GM18526 (cell line): ENCODE measurements around the gene EFNA2.

Experiments
- POLR2A ChIP-seq: IDR thresholded peaks from 3 replicates; pipeline ENCODE4 v1.6.1; 2011; ENCODE audit not compliant: insufficient read length; ENCODE audit errors: extremely low read depth

The EFNA2 gene

DNA sequence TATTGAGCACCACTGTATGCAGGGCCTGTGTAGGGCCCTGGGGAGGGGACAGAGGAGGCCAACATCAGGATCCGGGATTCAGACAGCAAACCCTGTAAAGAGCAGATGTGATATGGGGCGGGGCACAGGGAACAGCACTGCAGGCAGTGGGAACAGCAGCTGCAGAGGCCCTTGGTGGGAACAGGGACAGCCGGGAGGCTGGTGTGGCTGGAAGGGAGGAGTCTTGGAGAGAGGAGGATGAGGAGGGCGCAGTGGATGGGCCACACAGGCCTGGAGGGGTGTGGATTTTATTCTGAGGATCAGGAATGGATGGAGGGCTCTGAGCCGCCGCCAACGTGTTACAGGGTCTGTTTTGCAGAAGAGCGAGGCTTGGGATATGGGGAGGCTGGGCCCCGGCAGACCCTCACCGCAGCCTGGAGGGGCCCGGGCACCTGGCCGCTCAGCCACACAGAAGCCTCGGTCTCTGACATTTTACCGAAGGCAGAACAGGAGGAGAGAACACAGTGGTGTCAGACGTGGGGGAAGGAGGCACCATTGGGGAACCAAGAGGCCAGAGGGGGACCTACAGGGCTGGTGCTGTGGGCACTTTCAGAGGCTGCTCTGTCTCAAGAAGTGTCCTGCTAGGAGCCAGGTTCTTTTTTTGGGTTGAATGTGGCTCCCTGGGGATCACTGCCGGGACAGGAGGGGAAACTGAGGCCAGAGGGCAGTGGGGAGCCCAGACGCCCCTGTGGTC is 6.9 kb downstream of the EFNA2 start:
- no peak for TF ChIP-seq POLR2A

DNA sequence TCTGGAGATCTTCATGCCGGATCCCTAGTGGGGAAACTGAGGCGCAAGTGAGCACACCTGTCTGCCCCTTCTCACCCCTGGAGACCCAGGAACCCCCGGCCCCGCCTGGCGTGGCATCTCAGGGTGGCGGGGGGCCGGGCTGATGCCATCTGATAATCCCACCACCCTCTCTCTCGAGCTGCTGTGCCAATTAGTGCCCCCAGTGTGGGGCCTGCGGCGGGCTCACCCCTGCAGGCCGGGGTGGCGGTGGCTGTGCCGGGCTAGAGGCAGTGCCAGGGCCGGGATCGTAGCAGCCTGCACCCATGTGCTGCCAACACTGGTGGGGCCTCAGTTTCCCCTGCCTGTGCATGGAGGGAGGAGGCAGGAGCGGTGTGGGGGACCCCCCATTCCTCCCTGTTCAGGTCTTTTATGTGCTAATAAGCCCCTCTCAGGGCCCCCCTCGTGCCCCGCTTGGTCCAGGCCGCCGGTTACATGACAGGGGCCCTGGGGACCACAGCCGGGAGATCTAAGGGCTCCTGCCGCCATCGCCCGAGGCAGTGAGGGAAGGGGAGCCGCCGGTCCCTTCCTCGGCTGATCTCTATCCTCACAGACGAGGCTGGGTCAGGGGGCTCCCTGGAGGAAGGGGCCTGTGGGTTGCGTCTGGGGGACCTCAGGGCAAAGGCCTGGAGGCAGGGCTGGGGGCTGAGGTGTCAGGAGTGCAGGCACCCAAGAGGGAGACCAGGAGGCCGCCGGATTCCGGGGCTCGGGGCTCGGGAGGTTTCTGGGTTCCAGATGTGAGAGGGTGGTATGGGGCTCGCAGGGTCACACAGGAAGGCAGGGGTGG is 8.3 kb downstream of the EFNA2 start:
- no peak for TF ChIP-seq POLR2A

DNA sequence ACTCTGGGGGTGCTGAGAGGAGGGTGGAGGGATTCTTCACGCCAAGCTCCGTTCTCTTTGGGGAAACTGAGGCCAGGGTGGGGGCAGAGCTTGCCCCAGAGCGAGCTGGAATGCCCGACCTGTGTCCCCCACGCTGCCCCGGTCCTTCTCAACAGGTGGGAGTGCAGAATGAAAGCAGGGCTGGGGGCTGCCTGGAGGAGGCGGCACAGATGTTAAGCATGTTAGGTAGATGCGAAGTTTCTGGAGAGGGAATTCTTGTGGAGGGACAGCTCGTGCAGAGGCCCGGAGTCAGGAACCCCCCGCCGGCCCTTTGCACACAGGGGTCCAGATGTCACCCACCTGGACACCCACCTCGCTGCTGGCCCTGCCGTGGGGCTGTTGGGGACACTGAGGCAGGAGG is 9.0 kb downstream of the EFNA2 start:
- no peak for TF ChIP-seq POLR2A

DNA sequence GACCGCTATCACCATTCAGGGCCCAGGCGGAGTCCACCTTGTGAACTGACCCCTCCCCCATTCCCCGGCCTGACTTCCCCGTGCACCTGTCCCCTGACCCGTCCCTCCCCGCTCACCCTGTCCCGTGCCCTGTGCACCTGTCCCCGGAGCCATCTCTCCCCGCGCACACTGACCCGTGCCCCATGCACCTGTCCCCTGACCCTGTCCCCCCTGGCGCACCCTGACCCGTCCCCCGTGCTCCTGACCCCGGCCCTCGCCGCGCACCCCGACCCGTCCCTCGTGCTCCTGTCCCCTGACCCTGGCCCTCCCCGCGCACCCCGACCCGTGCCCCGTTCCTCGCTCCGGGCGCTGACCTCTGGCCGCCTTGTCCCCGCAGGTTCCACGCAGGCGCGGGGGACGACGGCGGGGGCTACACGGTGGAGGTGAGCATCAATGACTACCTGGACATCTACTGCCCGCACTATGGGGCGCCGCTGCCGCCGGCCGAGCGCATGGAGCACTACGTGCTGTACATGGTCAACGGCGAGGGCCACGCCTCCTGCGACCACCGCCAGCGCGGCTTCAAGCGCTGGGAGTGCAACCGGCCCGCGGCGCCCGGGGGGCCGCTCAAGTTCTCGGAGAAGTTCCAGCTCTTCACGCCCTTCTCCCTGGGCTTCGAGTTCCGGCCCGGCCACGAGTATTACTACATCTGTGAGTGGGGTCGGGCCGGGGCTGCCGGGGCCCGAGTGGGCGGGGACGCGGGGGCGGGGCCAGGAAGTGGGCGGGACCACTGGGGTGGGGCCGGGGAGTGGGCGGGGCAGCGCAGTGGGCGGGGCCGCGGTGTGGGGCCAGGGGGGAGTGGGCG is 9.7 kb downstream of the EFNA2 start:
- no peak for TF ChIP-seq POLR2A

DNA sequence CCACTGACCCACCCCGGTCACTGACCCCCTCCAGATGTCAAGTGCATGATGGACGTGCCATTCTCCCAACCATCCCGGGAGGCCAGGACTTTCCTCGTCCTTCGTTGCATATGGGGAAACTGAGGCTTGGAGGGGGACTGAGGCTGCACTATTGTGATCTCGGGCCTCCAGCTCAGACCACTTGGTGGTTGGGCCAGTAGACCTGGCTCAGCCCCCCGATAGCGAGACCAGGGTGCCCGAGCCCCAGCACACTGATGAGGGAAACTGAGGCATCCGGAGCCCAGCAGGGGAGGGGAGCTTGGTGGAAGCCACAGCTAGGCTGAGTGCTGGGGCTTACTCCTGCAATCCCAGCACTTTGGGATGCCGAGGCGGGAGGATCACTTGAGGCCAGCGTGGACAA is 10.4 kb downstream of the EFNA2 start:
- no peak for TF ChIP-seq POLR2A

DNA sequence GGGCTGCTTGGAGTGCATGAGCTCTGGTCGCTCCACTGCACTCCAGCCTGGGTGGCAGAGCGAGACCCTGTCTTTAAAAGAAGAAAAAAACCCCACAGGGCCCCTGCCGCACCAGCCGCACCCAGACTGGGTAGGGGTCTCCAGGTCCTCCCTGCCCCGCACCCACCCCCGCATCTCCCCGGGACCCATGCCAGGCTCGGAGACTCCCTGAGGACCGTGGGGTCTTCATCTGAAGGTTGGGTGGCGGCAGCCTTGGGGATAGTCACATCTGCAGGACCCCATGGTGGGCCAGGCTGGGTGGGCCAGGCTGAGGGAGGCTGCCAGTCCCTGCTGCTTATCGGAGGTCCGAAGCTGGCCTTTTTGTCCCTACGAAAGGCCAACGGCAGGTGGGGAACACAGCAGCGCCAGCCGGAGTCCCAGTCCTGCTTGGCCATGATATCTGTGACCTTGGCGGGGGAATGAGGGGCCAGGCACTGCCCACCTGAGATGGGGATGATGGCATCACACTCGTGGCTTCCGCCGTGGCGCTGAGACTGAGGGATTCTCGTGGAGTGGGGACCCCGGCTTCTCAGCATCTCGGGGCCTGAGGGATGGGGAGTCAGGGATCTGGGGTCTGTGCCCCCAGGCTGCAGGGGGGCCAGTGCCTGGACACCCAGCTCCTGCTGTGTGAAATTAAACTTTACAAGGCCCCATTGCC is 11.1 kb downstream of the EFNA2 start:
- no peak for TF ChIP-seq POLR2A

DNA sequence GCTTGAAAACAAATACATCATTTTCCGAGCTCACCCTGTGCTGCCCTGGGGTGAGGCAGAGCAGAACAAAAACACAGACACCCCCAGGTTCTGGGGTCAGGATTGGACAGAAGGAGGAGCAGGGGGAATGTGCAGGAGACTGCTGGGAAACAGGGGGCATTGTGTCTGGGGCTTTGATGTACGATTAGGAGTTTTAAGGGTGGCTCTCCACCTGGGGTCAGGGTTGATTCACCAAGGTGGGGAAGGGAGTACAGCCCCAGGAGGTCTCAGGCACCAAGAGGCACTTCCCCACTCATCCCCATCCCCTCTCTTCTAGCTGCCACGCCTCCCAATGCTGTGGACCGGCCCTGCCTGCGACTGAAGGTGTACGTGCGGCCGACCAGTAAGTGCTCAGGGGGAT is 12.6 kb downstream of the EFNA2 start:
- TF ChIP-seq POLR2A, result no peak

DNA sequence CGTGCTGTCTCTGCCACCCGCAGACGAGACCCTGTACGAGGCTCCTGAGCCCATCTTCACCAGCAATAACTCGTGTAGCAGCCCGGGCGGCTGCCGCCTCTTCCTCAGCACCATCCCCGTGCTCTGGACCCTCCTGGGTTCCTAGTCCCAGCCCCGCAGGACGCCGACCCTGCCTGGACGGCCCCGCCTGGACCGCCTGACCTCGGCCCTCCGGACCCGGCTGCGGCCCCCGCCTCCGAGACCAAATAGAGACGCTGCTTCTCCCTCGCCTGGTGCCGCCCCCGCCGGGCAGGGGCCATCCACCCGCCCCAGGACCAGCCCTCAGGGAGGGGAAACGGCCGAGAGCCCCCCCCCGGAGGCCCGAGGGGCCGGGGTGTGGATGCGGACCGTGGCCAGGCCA is 14.1 kb downstream of the EFNA2 start:
- TF ChIP-seq POLR2A, result no peak

DNA sequence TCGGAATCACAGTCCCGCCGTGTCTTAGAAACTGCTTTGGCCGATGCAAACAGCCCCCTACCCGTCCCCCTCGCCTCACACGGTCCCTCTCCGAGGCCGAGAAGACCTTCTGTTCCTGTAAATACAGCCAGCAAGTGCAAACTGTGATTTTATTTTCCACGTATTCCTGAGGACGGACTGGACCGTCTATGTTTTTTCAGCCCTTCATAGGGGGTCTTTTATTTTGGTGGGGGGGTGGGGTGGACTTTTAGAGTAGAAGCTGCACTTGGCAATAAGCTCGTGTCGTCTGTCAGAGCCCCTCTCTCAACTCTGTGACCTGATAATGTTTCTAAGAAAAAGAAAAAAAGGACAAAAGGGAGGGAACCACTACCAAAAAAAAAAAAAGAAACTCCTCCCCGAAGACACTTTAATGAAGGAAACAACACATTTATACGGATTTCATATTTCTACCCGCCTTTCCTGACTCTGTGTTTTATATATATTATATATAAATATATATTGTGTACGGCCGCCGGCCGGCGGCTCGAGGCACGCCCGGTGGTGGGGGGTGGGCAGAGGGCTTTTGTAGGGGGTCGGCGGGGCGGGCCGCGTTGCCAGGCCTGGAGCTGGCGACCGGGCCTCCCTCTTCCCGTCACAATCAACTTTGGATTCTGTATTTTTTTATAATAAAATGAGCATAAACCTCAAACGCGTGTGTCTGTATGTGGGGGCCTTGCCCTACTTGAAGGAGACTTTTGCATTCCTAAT is 15.2 kb downstream of the EFNA2 start:
- TF ChIP-seq POLR2A, result no peak

DNA sequence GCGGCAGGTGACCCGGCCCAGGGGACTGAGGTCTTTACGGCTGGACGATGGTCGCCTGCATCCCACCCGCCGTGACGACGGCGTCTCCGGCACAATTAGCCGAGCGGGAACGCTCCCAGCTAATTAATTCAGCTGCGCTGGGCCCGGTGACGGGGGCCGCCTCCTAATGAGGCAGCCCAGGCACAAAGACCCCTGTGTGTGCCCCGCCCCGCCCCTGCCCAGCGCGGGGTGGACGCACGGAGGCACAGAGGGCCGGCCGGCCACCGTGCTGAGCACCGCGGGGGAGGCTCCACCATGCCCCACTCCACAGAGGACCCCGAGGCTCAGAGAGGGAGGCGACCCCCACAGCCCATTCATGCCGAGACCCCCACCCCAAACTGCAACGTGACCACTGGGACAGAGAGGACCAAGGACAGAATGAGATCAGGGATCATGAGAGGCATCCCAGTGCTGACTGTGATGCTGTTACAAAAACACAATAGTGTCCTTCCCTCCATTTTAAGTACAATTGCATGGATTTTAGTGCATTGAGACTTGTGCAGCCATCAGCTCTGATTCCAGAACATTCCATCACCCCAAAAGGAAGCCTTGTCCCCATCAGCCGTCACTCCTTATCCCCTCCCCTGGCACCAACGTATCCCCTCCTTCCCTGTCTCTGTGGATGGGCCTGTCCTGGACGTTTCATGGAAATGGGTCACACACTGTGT is 17.0 kb downstream of the EFNA2 start:
- no peak for TF ChIP-seq POLR2A

DNA sequence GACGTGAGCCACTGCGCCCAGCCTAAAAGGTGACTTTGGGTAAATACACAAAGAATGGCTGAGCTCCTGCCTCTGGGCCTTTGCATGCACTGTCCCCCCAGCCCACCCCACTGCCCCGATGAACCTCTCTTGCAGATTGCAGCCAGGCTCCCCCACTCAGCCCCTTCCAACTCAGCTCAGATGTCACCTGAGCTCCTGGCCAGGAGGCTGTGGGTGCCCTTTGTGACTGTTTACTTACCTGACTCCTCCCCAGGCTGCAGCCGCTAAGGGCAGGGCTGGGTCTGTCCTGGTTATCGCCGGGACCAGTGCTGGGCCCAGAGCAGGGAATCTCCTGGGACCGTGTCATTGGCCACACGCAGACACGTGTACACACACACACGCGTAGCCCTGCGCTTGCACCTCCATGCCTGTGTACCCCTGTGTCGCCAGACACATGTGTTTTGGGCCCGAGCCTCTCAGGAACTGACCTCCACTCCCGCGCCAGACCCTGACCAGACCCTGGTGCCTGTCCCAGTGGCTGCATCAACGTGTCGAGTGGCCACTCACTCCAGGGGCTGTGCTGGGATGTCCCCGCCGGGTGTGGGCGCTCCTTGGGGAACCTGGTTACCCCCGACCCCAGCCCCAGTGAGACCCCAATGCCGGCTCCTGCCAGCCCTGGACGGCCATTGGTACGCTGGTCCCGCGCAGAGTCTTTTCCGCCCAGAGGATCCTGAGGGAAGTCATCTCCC is 18.7 kb downstream of the EFNA2 start:
- no peak for TF ChIP-seq POLR2A

DNA sequence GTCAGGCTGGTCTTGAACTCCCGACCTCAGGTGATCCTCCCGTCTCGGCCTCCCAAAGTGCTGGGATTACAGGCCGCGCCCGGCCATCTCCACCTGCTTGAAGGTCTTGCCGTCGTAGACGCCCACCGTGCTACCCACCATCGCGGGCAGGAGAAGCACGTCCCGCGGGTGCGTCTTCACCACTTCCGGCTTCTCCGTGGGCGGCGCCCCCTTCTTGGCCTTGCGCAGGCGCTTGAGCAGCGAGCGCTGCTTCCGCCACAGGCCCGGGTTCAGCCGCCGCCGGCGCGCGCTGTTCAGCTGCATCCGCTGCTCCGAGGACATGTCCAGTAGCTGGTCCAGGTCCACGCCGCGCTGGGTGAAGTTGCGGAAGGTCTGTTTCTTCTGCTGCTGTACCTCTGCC is 21.6 kb downstream of the EFNA2 start:
- no peak for TF ChIP-seq POLR2A

DNA sequence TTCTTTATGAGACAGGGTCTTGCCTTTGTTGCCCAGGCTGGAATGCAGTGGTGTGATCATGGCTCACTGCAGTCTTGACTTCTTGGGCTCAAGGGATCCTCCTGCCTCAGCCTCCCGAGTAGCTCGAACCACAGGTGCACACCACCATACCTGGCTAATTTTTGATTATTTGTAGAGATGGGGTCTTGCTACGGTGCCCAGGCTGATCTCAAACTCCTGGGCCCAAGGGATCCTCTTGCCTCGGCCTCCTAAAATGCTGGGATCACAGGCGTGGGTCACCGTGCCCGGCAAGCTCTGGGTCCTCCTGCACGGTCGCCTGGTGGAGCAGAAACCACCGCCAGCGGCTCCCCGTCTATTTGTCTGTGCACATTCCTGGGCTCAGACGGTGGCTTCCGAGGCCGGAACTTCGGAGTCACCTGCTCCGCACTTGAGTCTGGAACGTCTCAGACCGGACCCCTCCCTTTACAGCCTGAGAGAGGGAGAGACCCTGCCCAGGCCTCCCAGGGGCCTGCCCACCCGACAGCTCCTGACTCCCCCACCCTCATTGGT is 22.2 kb downstream of the EFNA2 start:
- no peak for TF ChIP-seq POLR2A
